GM20431 (cell line): ENCODE measurements around the gene TMEM53.

Experiments used
- in situ Hi-C: fragments of 300-500 bp; cut with MseI, MboI; formaldehyde crosslinking; loops from one replicate; pipeline ENCODE4 v1.15.0; 2020; ENCODE audit warnings: low sequenced_read_pairs; ENCODE audit not compliant: unreplicated experiment

The TMEM53 gene

DNA sequence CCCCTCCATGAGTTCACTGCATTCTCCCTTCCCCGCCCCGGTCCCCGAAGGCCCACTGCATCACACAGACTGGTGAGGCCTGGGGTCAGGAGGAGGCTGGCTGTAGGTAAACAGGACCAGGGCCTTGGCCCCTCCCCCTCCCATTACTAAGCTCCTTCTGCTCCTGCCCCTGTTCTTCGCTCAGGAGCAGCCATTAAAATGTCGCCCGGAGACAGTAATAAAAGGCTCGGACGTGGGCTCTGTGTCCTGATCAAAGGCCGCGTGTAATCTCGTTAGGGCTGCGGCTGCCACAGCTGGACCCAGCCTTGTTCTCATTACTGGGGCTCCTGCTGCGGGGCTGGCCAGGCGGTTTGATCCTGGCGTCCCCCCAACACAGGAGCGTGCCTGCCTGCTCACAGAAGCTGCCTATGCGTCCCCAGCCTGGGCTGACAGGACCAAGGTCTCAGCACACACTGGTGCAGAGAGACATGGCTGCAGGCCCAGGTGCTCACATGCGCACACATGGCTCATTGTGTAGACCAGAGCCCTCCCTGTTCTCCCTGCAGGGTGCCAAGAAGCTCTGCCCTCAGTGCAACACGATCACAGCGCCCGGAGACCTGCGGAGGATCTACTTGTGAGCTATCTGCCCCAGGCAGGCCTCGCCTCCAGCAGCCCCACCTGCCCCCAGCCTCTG, 24.0 kb downstream of the TMEM53 start:
- in situ Hi-C loops: no loop called here

DNA sequence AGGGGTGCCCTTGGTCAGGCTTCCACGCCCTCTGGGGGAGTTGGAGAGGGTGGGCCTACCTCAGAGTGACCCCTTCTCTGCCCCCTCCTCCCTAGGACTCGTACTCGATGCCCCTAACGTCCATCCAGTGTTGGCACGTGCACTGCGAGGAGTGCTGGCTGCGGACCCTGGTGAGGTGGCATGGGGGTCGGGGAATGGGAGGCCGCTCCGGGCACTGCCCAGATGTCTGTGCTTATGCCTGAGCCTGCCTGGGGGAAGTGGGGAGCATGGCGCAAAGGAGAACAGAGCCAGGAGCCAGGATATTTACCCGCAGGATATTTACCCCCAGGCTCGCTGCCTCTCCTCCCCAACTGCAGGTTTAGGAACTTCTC, 24.5 kb downstream of the TMEM53 start:
- in situ Hi-C loops: no loop called here

DNA sequence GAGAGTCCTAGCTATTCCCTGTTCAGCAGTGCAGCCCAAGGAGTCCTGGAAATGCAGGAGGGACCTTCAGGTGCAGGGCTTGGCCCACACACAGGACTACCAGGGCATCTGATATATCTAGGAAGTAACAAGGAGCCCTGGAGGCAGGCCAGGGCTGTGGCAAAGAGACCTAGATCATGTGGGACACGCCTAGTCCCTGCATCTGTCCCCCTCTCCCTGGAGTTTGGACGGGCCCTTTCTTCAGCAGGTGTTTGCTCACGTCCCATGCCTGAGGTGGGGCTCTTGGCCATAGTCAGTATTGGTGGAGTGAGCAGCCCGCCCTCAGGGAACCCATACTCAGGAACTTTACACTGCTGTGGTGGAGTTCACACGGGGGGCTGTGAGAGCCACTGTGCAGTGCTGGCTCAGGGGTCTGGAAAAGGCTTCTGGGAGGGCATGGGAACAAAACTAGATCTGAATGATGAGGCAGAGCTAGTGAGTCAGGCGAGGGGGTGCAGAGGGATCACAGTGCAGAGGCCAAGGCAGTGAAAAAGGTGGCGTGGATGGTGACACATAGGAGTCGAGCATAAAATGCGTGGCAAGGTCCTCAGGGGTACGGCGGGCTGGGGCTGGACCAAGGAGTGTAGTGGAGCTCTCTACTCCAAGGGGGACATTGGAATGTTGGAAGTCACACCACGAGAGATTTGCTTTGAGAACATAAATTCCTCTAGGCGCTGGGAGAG, 25.6 kb downstream of the TMEM53 start:
- in situ Hi-C loops: no loop called here

DNA sequence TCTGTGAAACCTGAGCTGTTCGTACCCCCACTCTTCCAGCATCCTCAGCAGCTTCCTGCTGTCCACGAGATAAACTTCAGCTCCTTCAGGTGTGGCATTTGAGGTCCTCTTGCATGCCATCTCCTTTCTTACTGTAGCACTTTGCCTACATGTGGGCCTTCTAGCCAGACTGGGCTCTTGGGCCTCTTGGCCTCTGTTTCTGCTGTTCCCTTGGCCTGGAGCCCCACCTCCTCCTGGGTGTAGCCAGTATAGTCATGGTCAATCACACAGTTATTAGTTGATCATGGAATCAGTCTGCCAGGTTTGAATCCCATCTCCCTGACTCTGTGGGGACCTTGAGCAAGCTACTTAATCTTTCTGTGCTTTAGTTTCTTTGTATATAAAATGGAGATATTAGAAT, 26.4 kb downstream of the TMEM53 start:
- in situ Hi-C loops: no loop called here

DNA sequence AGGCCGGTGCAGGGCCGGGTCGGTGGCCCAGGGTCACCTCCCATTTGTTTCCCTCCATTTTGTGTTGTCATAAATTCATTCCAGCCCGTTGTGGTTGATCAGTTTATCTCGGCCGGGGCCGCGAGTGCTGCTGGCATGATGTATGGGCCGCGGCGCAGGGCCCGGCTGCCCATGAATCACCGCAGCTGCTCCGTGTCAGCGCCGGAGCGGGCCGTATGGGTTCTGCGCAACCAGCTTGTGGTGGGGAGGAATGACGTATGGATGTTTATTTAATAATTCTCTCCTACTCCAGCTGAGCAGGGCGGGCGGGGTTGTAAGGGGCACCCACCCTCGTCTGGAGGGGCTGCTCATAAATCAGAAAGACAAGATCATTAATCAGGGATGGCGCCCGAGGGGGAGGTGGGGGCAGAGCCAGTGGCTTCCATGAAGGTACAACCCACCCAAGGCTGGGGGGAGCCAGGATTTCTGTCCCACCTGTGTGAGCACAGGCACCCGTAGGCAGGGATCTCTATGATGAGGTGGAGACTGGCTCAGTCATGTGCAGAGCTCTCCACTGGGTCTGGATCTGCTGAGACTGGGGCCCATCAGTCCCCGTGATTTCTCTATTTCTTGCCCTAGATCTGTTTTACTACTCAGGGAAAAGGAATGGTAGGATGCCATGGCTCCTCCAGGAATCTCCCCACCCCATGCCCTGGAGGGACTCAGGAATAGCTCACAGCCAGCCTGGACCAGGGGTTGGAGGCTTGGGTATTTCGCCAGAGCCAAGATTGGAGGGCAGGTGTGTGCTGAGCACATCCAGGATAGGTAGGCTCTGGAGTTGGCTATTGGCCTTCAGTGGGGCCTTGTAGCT, 27.8 kb downstream of the TMEM53 start:
- in situ Hi-C loops: no loop called here

DNA sequence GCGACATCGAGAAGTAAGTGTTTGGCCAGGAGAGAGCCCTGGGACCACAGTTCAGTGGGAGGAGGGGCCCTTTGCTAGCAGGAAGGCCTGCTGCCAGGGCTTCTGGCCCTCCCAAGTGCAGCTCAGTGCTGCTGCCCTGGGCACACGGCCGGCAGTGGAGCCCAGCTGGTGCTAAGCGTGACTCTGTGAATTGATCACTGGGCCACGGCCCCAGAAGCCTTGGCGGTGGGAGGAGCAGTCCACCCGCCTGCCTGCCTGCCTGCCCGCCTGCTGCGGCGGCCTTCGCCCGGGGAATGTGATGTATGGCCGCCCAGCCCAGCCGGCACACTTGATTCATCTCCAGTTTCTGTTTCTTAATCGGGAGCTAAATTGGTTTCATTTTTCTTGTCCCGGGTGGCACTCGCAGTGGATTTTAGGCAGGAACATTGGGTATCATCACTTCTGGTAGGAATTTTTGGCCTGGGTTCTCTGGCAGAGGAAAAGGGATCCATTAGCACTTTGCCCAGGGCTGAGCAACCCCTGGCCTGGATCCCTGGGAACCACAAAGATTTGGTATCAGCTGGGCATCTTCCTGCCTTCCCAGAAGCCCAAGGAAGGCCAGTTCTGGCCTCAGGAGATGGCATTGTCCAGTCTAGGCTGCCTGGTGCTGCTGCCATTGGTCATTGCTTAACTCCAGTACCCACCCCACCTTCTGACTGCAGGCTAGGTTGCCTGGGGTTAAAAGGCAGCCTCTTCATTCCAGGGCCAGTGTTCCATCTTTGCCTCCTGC, 28.6 kb downstream of the TMEM53 start:
- in situ Hi-C loops: no loop called here

DNA sequence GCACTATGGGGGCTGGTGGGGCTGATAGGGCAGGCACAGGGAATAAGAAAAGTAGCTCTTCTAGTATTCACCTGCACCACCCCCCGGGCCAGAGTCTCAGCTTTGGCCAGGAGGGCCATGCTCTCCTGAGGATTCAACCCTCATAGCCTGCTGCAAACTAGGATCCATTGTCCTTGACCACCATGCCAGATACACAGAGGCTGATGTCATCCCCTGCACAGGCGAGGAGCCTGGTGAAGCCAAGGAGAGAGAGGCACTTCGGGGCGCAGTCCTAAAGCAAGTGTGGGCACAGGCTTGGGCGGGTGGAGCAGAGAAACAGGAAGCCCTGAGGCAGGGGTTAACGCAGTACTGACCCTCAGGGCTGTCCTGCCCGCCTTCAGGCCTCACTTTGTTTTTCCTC, 29.5 kb downstream of the TMEM53 start:
- in situ Hi-C loops: no loop called here

DNA sequence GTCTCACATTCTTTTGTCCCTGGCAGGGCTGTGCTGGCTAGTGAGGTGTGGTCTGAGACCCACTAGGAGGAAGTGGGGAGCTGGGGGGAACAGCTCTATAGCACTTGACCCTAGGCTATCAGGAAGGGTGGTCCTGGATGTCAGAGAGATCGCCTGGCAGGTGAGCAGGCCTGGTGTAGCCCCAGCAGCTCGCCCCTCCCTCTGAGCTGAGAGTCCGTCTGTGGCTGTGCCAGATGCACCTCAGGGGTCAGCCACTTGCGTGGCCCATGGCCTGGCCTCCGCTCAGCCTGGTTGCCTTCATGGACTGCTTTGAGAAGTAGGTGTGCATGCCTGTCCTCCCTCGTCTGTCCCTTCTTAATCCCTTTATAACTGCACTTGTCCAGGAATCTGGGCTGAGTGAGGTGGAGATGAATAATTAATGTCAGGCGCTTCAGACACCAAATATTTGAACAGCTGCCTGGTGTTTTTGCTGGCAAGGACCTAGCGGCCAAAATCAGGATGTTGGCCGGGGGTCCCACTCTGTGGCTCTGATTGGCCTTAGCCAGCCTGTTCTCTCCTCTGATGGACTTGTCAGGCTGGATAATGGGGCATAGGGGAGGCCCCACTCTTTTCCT, 30.5 kb downstream of the TMEM53 start:
- in situ Hi-C loops: no loop called here

DNA sequence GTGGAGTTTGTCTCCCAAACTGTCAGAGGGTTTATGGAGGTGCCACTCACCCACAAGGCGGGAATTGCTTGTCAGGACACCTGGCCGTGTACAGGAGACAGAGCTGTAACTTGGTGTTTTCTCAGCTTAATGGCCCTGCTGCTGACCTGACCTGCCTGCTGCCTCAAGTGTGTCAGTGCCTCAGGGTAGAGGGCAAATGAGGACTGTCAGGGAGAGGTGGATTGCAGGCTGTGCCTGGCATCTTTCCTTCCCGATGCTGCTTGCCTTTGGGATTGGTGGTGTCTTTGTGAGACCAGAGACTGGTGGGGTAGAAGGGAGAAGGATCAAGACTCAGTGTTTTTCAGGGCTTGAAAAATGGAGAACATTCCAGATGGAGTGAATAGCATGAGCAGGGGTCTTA, 31.4 kb downstream of the TMEM53 start:
- in situ Hi-C loops: no loop called here

DNA sequence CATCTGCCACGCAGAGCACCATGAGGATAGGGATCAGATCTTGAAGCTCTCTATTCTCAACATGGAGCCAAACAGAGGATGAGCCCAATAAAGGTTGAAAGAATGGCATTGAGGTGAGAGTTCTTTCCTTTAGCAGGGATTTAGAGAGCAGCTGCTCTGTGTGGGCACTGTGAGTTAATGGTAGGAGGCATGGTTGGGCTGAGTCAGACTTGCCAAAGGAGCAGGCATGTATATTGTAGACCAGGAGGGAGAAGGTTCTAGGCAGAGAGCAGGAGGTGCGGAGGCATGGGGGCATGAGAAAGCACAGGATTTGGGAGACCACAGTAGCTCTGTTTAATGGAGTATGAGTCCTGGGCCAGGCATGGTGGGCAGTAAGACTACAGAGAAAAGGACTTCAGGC, 32.0 kb downstream of the TMEM53 start:
- in situ Hi-C loops: no loop called here

DNA sequence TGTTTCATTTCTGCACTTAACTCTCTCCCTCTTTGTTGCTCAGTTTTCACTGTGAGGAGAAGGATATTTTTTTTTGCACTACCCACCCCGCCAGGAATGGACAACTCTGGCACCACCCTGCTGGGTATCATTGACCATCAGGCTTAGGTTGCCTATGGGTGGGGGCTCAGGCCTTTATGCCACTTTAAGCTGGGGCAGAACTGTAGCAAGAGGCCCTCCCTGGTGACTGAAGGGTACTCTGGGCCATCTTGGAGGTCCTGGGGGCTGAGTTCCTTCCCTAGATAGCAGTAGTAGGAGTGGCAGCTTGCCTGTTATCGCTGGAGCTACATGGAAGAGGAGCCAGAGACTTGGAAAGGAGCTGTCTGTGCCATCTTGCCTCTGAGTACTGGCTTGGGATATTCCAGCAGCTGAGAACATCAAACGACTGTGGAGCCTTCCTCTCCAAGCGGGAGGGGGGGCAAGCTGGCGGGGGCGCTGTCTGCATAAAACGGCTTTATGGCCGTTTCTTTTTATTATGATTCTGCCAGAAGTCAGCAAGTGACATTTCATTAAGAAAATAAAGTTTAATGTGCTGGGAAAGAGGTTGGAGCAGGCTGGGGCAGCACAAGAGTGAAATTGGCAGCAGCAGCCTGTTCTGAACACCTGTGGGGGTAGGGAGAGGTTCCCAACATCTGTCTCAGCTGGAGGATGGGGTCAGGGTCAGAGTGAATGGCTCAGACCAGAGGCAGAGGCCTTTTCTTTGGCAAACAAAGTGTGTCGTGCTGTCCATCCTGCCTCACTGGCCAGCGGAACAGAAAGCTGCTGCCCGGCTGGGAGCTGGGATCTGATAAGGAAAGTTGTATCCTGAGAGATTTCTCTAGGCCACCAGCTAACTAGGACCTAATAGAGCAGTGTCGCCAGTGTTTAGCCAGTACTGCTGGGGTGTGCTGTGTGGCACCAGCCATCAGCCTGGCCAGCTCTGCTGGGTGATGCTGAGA, 32.9 kb downstream of the TMEM53 start:
- in situ Hi-C loops: no loop called here

DNA sequence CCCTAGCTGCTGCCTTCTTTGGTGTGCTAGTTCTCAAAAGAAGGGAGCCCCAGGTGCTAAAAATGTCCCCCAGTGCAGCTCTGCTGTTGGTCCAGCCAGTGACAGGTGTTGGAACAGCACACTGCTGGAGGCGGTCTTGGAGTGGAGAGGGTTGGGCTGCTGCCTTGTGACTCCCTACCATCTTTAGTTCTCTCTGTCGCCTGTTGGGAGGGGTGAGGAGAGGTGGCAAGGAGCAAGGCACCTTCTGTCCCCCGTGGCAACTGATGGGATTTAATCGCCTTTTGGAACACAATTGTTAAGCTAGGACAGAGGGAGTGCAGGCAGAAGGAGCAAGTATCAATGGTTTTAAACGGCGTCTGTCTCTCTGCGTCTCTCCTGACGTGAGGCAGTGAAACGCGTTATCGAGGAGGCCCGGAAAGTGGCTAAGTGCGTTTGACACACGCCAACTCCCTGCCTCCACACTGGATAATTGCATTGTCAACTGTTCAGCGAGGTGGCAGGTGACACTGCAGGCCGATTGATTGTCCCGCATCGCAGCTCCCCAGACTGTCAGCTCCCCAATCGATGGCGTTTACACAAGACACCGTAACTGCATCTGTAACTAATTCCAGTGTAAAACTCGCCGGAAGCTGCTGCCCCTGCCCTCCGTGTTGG, 34.0 kb downstream of the TMEM53 start:
- in situ Hi-C loops: no loop called here

DNA sequence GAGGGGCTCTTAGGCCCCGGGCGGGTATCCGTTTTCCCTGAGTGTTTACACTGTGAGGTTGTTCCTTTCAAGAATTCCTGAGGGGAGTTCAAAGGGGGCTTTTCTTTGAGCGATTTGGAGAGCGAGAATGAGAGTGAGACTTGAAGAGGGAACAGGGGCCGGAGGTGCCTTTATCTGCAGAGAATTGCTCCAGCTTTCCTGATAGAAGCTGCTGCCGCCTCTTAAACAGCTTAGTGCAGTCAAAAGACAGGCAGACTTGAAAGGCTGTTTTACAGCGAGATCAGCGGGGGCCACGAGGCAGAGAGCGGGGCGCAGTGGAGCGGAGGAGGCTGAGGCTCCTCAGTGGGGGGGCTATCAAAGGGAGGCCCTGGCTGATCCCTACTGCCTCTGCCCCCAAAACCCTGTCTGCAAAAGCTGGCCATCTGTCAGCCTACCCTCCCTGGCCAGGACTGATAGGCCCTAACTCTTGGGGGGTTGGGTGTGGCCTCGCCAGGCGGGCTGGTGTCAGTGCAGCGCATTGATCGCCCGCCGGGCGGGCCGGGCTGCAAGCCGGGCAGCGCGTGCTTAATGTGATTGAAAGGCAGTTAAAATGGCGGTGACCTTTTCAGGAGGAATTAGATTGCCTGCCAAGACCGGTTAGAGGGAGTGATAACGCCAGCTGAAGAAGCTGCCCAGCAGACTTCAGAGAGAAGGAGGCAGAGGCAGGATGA, 36.4 kb downstream of the TMEM53 start:
- in situ Hi-C loops: no loop called here

DNA sequence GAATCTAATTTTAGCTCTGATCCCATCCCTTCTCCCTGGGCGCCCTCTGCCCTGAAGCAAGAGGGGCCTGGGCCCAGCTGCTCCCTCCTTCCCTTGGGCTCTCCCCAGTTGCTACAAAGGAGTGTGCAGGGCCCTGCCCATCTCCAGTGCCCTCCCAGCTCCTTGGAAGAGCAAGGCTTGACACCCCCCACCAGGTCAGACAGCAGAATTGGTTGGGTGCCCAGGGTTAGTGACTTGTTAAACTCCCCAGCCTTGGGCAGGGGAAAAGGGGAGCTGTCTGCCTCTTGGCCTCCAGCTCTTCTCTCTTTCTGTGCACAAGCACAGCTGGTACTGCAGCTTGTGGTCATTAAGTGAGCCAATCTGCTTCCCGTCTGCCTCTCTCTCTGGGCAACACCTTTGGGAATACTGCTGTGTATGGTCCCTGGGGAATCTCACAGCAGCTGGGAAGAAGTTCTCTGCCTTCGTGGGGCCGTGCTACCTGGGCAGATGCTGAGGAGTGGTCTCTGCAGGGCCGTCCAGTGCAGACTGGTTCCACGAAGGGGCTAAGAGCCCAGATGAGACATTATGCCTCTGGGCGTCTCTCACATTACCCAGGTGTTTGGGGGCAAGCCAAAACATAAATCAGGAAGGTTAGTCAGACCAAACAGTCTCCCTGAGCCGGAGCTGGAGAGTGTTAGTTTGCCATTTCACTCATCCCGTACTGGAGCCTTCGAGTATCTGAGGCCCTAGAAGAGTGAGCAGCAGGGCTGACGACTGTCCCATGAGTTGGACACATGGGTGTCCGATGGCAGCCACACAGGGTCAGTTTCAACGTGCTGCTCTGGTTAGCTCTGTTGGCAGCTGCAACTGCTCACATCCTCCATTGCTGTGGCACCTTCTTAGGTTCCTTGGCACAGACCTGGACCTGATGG, 37.3 kb downstream of the TMEM53 start:
- in situ Hi-C loops: no loop called here

DNA sequence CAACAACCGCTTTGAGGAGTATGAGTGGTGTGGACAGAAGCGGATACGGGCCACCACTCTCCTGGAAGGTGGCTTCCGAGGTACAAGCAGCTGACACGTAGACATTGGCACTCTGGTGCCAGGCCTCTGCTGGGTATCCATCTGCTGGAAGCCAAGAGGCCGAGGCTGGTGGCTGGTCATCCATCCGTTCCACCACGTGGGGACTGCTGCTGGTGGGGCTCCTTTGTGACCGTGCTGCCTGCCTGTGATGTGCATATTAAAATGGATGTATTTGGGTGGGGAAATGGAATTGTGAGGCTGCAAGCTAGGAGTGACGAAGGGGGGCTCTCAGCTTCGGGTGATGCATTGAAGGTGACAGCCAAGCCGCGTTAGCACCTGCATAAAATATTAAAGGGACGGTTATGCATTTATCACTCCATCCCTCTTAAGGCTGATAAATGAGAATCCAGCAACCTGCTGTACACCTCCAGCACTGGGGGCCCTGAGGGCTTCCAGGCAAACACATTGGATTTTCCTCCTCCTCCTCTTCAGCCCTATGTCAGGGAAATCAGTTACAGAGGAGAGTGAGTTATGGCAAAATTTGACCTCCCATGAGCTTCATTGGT, 38.1 kb downstream of the TMEM53 start:
- in situ Hi-C loops: no loop called here

DNA sequence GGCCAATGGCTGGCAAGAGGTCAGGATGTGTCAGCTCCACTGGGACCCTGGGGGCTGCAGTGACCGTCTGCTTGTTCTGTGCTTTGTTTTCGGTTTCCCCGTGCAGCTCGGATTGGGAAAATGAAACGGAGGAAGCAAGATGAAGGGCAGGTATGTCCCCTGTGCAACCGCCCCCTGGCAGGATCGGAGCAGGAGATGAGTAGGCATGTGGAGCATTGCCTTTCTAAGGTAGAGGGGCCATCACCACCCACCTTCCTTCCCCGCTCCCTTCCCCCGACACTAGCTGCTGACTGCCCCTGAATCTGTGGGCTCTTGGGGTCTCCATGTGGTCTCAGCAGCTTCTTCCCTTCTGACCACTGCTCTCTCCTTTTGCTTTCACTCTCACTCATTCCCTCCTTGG, 38.8 kb downstream of the TMEM53 start:
- in situ Hi-C loops: no loop called here
